GM13977 (cell line): ENCODE measurements around the gene GPAT3.

ENCODE experiments used
- DNase-seq: peaks from one replicate; pipeline ENCODE4 v3.0.0; 2012; ENCODE audit warnings: low spot score
- CTCF ChIP-seq: IDR thresholded peaks from 2 replicates; pipeline ENCODE4 v1.5.1; 2012; ENCODE audit warnings: mild to moderate bottlenecking, control low read depth; ENCODE audit not compliant: insufficient read depth; ENCODE audit errors: extremely low read depth, missing control alignments
- in situ Hi-C: fragments of 300-500 bp; cut with MboI; formaldehyde crosslinking; loops from one replicate; pipeline ENCODE4 v1.12.0; 2022; ENCODE audit warnings: low sequenced_read_pairs, low pct_unique_long_range_greater_than_20kb, mixed read lengths, inconsistent platforms; ENCODE audit not compliant: unreplicated experiment

The GPAT3 gene

GRCh38 chr4:83636930-83637329 is 101.0 kb downstream of the GPAT3 start:
- TF ChIP-seq CTCF = no peak
- DNase-seq = no peak
- in situ Hi-C loops = loop anchor here (10.0 kb wide), 1 partner anchor 122 kb away; no protein-coding TSS in a partner anchor

GRCh38 chr4:83639849-83640493 is 104.1 kb downstream of the GPAT3 start:
- in situ Hi-C loops = loop anchor here (10.0 kb wide), 1 partner anchor 125 kb away; no protein-coding TSS in a partner anchor
- DNase-seq = peak; percentile 68
- TF ChIP-seq CTCF = peak; percentile 73

- DNase-seq = no peak
- no peak for TF ChIP-seq CTCF
- in situ Hi-C loops = no loop called here
Observed at GRCh38 chr4:83643036-83643435, 107.1 kb downstream of the GPAT3 start.

- peak; percentile 80 for TF ChIP-seq CTCF
- in situ Hi-C loops = no loop called here
- peak; percentile 68 for DNase-seq
Observed at GRCh38 chr4:83644677-83645659, 109.1 kb downstream of the GPAT3 start.

GRCh38 chr4:83646538-83647239 is 110.8 kb downstream of the GPAT3 start:
- no peak for DNase-seq
- in situ Hi-C loops = no loop called here
- no peak for TF ChIP-seq CTCF

GRCh38 chr4:83651846-83652245 is 115.9 kb downstream of the GPAT3 start:
- DNase-seq = no peak
- in situ Hi-C loops = no loop called here
- TF ChIP-seq CTCF = no peak
